ENCODE results near the gene AGPAT3. TPM values are rescaled to one million over a fixed set of nuclear protein-coding genes. Genes with fewer than 3 reads are reported as not detected.

AGPAT3 gene
- total RNA-seq, 1 donor = 27.7 TPM

GRCh38 chr21:43986544-43987451 is 121.8 kb downstream of the AGPAT3 start:
- Histone ChIP-seq H3K9me3 (ENCODE audit: low read depth, low read length) (no peaks in the 10 kb centered on the region), H3K4me1 (ENCODE audit: insufficient read depth, low read length) (no peaks in the 10 kb centered on the region), H3K4me3 (ENCODE audit: low read length) (no peak overlapping the region), H3K27me3 (ENCODE audit: insufficient read depth, low read length) (no peaks in the 10 kb centered on the region)

GRCh38 chr21:43987509-43987908 is 122.5 kb downstream of the AGPAT3 start:
- Histone ChIP-seq H3K4me1 (ENCODE audit: insufficient read depth, low read length) (no peaks in the 10 kb centered on the region), H3K9me3 (ENCODE audit: low read depth, low read length) (no peaks in the 10 kb centered on the region), H3K27me3 (ENCODE audit: insufficient read depth, low read length) (no peaks in the 10 kb centered on the region), H3K4me3 (ENCODE audit: low read length) (no peak overlapping the region)

DNA sequence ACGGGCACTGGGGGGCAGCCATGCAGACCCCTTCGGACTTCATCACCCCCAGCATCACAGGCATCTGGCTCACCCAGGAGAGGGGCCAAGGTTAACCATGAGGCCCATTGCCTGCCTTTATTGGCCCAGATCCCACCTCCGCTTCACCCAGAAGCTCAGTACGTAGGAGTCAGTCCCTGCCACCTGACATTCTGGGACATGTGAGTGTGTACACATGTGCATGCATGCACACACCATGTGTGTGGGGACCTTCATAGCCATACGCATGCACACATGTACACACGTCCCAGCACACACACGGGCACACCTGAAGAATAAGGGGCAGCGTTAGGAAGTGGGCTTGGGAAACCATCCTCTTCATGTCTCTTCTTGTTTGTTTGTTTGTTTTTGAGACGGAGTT is 123.0 kb downstream of the AGPAT3 start:
- no peaks in the 10 kb centered on the region for H3K27me3 ChIP-seq (ENCODE audit: insufficient read depth, low read length)
- H3K9me3 ChIP-seq (ENCODE audit: low read depth, low read length) = no peaks in the 10 kb centered on the region
- H3K4me1 ChIP-seq (ENCODE audit: insufficient read depth, low read length) = no peaks in the 10 kb centered on the region
- H3K4me3 ChIP-seq (ENCODE audit: low read length) = no peak overlapping the region

DNA sequence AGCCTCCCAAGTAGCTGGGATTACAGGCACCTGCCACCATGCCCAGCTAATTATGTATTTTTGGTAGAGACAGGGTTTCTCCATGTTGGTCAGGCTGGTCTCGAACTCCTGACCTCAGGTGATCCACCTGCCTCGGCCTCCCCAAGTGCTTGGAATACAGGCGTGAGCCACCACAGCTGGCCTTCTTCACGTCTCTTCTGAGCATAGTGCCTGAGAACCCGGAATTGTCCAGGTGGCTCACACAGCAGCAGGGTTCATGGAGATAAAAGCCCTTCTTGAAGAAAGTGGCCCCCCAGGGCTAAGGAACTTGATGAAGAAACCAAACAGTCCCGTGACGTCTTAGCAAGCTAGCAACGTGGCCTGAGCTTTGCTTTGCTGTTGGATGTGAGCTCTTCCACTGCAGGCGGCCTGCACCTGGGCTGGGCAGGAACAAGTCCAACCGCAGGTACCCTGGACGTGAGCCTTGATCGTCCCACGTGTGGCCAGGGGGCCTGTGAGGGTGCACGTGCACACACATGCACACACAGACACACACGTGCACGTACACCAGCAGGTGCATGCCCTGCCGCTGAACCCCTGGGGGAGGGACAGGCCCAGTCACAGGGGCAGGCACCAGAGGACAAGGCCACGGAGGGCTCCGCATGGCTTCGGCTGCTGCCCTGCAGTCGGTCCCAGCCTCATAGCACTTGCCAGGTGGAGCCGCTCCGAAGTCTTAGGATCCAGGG is 123.6 kb downstream of the AGPAT3 start:
- no peaks in the 10 kb centered on the region for H3K9me3 ChIP-seq (ENCODE audit: low read depth, low read length)
- H3K4me3 ChIP-seq (ENCODE audit: low read length) = no peak overlapping the region
- no peaks in the 10 kb centered on the region for H3K27me3 ChIP-seq (ENCODE audit: insufficient read depth, low read length)
- no peaks in the 10 kb centered on the region for H3K4me1 ChIP-seq (ENCODE audit: insufficient read depth, low read length)

DNA sequence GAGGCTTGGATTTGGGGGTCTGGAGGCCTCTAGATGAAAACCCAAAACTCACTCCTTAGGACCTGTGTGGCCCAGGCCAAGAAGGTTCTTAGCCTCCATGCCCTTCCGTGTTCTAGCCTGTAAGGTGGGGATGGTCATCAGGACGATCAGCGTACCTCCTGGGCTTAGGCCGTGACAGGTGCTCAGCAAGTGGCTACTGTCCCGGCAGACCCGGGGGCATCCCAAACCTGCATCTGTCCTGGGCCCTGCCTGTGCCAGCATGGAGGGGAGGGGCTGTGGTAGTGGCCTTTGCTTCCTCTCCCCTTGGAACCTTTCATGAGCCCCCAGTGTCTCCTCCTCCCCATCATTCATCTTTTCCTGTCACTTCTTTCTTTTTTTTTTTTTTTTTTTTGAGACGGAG is 124.4 kb downstream of the AGPAT3 start:
- H3K4me3 ChIP-seq (ENCODE audit: low read length) = no peak overlapping the region
- no peaks in the 10 kb centered on the region for H3K27me3 ChIP-seq (ENCODE audit: insufficient read depth, low read length)
- H3K9me3 ChIP-seq (ENCODE audit: low read depth, low read length) = no peaks in the 10 kb centered on the region
- no peaks in the 10 kb centered on the region for H3K4me1 ChIP-seq (ENCODE audit: insufficient read depth, low read length)

GRCh38 chr21:43991447-43991991 is 126.5 kb downstream of the AGPAT3 start:
- H3K4me3 ChIP-seq (ENCODE audit: low read length) = no peak overlapping the region
- H3K4me1 ChIP-seq (ENCODE audit: insufficient read depth, low read length) = no peaks in the 10 kb centered on the region
- H3K27me3 ChIP-seq (ENCODE audit: insufficient read depth, low read length) = no peaks in the 10 kb centered on the region
- H3K9me3 ChIP-seq (ENCODE audit: low read depth, low read length) = no peaks in the 10 kb centered on the region

- H3K4me1 ChIP-seq (ENCODE audit: insufficient read depth, low read length) = no peaks in the 10 kb centered on the region
- no peaks in the 10 kb centered on the region for H3K27me3 ChIP-seq (ENCODE audit: insufficient read depth, low read length)
- H3K9me3 ChIP-seq (ENCODE audit: low read depth, low read length) = no peaks in the 10 kb centered on the region
- no peak overlapping the region for H3K4me3 ChIP-seq (ENCODE audit: low read length)
Observed at GRCh38 chr21:43992121-43992520, 127.1 kb downstream of the AGPAT3 start.

DNA sequence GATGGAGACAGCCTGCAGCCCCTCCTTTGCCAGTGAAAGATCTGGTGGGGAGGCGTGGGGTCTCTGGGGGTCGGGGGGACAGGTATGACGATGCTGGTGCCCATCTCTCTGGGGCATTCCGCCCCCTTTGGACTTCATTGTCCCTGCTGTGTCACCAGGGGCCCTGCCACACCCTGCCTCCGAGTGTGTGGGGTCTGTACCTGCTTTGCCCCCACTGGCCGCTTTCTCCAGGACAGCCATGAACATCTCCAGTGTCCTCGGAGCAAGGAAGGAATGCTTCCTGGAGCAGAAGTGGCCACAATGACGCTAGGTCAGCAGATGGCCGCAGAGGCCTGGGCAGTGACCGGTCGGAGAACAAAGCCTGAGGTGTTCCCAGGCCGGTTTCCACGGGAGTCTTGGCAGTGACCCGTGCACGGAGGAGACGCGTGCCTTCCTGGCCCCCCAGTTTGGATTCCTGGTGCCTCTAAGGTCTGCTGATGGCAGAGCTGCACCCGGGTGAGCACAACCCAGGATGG is 128.5 kb downstream of the AGPAT3 start:
- no peaks in the 10 kb centered on the region for H3K9me3 ChIP-seq (ENCODE audit: low read depth, low read length)
- no peak overlapping the region for H3K4me3 ChIP-seq (ENCODE audit: low read length)
- H3K4me1 ChIP-seq (ENCODE audit: insufficient read depth, low read length) = no peaks in the 10 kb centered on the region
- H3K27me3 ChIP-seq (ENCODE audit: insufficient read depth, low read length) = no peaks in the 10 kb centered on the region

GRCh38 chr21:43994085-43994484 is 129.1 kb downstream of the AGPAT3 start:
- Histone ChIP-seq H3K4me1 (ENCODE audit: insufficient read depth, low read length) (no peaks in the 10 kb centered on the region), H3K27me3 (ENCODE audit: insufficient read depth, low read length) (no peaks in the 10 kb centered on the region), H3K9me3 (ENCODE audit: low read depth, low read length) (no peaks in the 10 kb centered on the region), H3K4me3 (ENCODE audit: low read length) (no peak overlapping the region)

DNA sequence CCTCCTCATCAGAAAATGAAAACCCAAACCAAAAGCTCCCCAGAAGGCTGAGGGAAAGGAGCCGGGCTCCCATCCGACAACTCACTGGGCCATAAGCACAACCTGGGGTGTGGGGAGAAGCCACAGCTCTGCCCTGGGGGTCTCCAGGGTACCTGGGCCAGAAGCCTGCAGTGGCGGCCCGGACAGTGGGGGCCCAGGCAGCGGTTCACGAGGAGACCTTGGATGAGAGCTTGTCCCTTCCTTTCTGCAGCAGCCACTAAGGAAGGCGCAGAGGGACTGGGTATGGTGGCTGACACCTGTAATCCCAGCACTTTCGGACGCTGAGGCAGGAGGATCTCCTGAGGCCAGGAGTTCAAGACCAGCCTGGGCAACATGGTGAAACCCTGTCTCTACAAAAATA is 129.6 kb downstream of the AGPAT3 start:
- Histone ChIP-seq H3K4me1 (ENCODE audit: insufficient read depth, low read length) (no peaks in the 10 kb centered on the region), H3K4me3 (ENCODE audit: low read length) (no peak overlapping the region), H3K27me3 (ENCODE audit: insufficient read depth, low read length) (no peaks in the 10 kb centered on the region), H3K9me3 (ENCODE audit: low read depth, low read length) (no peaks in the 10 kb centered on the region)

DNA sequence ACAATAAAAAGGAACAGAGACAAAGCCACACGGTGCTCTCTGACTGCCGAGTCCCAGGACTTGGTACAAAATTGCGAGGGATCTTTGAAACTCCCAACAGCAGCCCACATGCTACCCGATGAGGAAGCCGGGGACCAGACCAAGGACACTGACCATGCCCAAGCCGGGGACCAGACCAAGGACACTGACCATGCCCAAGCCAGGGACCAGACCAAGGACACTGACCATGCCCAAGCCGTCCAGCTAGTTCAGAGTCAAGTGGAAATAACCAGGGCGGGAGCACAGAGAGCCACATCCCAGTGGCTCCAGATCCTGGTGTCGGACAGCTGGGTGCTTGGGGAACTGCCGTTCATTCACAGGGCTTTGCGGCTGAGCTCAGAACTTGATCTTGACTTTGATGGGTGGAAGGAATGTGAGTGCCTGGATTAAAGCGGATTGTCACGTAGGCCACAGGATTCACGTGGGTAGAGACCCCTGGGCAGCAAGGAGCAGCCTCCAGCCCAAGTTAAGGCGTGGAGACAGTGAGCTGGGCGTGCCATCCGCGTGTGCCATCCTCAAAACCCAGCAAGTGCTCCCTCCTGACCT is 130.6 kb downstream of the AGPAT3 start:
- no peaks in the 10 kb centered on the region for H3K4me1 ChIP-seq (ENCODE audit: insufficient read depth, low read length)
- H3K27me3 ChIP-seq (ENCODE audit: insufficient read depth, low read length) = no peaks in the 10 kb centered on the region
- H3K4me3 ChIP-seq (ENCODE audit: low read length) = no peak overlapping the region
- H3K9me3 ChIP-seq (ENCODE audit: low read depth, low read length) = no peaks in the 10 kb centered on the region

DNA sequence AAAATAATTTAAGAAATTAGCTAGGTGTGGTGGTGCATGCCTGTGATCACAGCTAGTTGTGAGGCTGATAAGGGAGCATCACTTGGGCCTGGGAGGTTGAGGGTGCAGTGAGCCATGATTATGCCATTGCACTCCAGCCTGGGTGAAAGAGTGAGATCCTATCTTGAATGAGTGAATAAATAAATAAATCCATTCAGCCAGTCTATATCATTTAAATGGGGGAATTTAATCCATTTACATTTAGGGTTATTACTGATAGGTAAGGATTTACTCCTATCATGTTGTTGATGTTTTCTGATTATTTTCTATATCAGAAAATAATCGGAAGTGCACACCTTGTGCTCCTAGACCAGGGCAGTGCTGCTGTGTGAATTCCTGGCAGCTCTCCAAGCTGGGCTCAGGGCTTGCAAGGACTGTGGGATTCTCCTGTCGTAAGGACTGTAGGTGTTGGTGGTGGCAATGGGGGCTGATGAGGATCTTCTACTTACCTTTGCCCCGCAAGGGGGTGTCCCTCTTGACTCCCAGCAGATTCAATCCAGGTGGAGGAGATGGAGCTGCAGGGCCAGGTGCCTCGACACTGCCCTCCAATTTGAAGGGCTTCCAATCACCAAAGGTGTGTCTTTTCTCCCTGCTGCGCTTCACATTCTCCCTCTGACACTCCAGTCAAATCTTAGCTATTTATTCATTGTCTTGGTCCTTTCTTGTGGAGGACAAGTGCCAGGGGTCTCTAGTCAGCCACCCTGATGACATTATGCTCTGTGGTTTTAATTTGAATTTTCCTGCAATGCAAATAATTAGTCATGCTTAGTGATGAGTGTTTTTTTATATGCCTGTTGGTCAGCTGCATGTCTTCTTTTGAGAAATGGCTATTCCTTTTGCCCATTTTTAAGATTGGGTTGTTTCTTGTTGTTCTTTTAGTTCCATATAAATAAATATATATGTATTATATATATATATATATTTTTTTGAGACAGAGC is 133.0 kb downstream of the AGPAT3 start:
- Histone ChIP-seq H3K27me3 (ENCODE audit: insufficient read depth, low read length) (no peaks in the 10 kb centered on the region), H3K4me1 (ENCODE audit: insufficient read depth, low read length) (no peaks in the 10 kb centered on the region), H3K4me3 (ENCODE audit: low read length) (no peak overlapping the region), H3K9me3 (ENCODE audit: low read depth, low read length) (no peaks in the 10 kb centered on the region)

DNA sequence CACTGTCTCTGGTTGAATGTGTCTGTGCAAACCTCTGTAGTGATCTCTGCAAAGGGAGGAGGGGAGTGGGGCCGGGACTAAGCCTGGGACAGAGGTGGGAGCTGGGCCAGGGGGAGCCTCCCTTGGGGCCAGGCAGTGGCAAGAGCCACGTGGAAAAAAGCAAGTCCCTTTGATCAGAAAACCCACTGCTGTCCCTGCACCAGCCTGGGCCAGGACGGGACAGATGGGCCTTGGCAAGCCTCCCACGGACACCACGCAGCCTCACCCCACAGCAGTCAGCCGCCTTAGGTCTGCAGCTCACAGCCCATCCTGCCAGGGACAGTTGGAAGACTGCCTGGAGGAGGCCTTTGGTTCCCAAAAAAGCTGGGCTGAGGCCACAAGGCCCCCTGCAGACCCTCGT is 135.3 kb downstream of the AGPAT3 start:
- Histone ChIP-seq H3K4me3 (ENCODE audit: low read length) (no peak overlapping the region), H3K27me3 (ENCODE audit: insufficient read depth, low read length) (no peaks in the 10 kb centered on the region), H3K9me3 (ENCODE audit: low read depth, low read length) (no peaks in the 10 kb centered on the region), H3K4me1 (ENCODE audit: insufficient read depth, low read length) (no peaks in the 10 kb centered on the region)

DNA sequence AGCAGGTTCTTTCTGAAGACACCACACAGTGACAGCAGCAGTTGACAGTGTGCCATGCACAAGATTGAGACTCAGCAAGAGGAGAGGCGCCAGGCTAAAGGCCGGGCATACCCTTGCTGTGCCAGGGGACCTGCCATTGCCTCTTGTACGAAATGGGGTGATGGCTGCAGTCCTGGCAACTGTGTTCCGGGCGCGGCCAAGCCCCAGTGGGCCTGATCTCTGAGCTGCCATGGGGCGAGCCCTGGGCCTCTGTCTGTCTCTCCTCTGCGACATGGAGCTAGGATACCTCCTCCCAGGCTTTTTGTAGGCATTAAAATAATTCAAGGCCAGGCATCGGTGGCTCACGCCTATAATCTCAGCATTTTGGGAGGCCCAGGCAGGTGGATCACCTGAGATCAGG is 137.5 kb downstream of the AGPAT3 start:
- Histone ChIP-seq H3K4me3 (ENCODE audit: low read length) (no peak overlapping the region), H3K4me1 (ENCODE audit: insufficient read depth, low read length) (no peaks in the 10 kb centered on the region), H3K27me3 (ENCODE audit: insufficient read depth, low read length) (no peaks in the 10 kb centered on the region), H3K9me3 (ENCODE audit: low read depth, low read length) (no peaks in the 10 kb centered on the region)

Data from mononuclear cell (primary cell).